Naive B cell (primary cell): ENCODE measurements around the gene TCERG1L. TPM values are rescaled to one million over a fixed set of nuclear protein-coding genes. Genes with fewer than 3 reads are reported as not detected.
A peak's percentile ranks its signal among the peaks of the same experiment; 100 is the strongest.
"Not testable (repeated sequence)": the region's sequence is repeated elsewhere in the genome, so short reads cannot be mapped to it uniquely, and the experiment has no call there.

Source experiments
- ATAC-seq, 2 donors: fragments of 150-1000 bp; cut with Tn5 transposase; 2 replicates each; pipeline ENCODE4 v1.10.0; 2021; ENCODE audit warnings: low read depth in 2 of 2, mild to moderate bottlenecking in 2 of 2, moderate library complexity in 2 of 2
- DNase-seq: peaks from one replicate; pipeline ENCODE4 v3.0.0; 2022
- H3K27ac Mint-ChIP-seq, 6 donors: one replicate each; pipeline ENCODE4 v1.8.0; 2020 to 2022; ENCODE audit warnings: mild to moderate bottlenecking in 6 of 6, mixed read lengths in 6 of 6, moderate library complexity in 5 of 6, inconsistent platforms in 2 of 6
- H3K27me3 Mint-ChIP-seq, 3 donors: one replicate each; pipeline ENCODE4 v1.8.0; 2021 to 2022; ENCODE audit warnings: mixed read lengths in 3 of 3, mild to moderate bottlenecking in 1 of 3
- H3K36me3 Mint-ChIP-seq, 2 donors: one replicate each; pipeline ENCODE4 v1.8.0; 2020 to 2022; ENCODE audit warnings: mixed read lengths in 2 of 2, inconsistent platforms in 1 of 2, mild to moderate bottlenecking in 1 of 2
- H3K4me1 Mint-ChIP-seq, 3 donors: one replicate each; pipeline ENCODE4 v1.8.0; 2020 to 2022; ENCODE audit warnings: mixed read lengths in 3 of 3, inconsistent platforms in 1 of 3, mild to moderate bottlenecking in 1 of 3, moderate library complexity in 1 of 3
- H3K4me3 Mint-ChIP-seq, 8 donors: one replicate each; pipeline ENCODE4 v1.8.0; 2020 to 2022; ENCODE audit warnings: mild to moderate bottlenecking in 8 of 8, mixed read lengths in 8 of 8, moderate library complexity in 8 of 8, inconsistent platforms in 2 of 8
- H3K9me3 Mint-ChIP-seq, 7 donors: one replicate each; pipeline ENCODE4 v1.8.0; 2020 to 2022; ENCODE audit warnings: mixed read lengths in 7 of 7, mild to moderate bottlenecking in 5 of 7, inconsistent platforms in 2 of 7, moderate library complexity in 1 of 7
- polyA plus RNA-seq, 6 donors: library from polyadenylated mRNA; unstranded; fragments of 300-500 nt; fragmentation: Illumina TruSeq; gene quantifications; one replicate each; pipeline ENCODE4 v1.2.3, GENCODE V29; 2021; ENCODE audit warnings: low read depth in 6 of 6

TCERG1L gene
- polyA plus RNA-seq, 6 donors from 2014 or later: not detected

DNA sequence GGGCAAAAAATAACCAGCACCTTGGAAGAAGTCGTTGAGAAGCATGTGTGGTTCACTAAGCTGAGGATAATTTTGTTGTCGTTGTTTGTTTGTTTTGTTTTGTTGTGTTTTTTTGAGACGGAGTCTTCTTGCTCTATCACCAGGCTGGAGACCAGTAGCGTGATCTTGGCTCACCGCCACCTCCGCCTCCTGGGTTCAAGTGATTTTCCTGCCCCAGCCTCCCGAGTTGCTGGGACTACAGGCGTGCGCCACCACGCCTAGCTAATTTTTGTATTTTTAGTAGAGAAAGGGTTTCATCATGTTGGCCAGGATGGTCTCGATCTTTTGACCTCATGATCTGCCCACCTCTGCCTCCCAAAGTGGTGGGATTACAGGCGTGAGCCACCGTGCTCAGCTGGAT lies 76.9 kb downstream of the TCERG1L start:
- not testable (repeated sequence) for DNase-seq, H3K36me3 Mint-ChIP-seq, H3K9me3 Mint-ChIP-seq, H3K27ac Mint-ChIP-seq, ATAC-seq, H3K4me3 Mint-ChIP-seq, H3K4me1 Mint-ChIP-seq, H3K27me3 Mint-ChIP-seq

DNA sequence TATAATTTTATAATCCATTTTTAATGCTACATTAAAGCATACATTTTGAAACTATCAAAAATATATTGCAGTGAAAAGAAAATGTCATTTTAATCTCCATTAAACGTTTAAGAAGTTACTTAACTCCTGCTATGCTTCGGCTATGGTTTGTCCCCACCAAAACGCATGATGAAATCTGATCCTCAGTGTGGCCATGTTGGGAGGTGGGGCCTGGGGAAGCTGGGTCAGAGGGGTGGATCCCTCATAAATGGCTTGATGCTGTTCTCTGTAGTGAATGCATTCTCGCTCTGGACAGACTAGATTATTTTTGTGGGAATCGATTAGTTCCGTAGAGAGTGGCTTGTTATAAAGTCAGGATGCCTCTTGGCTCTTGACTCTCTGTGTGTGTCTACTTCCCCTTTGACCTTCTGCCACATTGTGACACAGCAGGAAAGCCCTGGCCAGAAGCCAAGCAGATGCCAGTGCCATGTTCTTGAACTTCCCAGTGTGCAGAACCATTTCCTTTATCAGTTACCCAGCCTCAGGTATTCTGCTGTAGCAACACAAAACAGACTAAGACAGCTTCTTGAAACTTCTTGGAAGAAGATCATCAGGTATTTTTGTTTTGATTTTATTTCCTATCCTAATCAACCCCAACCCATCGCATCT lies 77.8 kb downstream of the TCERG1L start:
- Mint-ChIP-seq H3K36me3 (no peaks in the 10 kb centered on the region), H3K4me3 (no peak overlapping the region), H3K4me1 (no peaks in the 10 kb centered on the region), H3K9me3 (peaks cover 0 to 4% (median 2%) of the 10 kb centered on the region in 7 donors), H3K27ac (no peak overlapping the region), H3K27me3 (peaks cover 0 to 3% (median 0%) of the 10 kb centered on the region in 3 donors)
- ATAC-seq: no peak
- no peak for DNase-seq

DNA sequence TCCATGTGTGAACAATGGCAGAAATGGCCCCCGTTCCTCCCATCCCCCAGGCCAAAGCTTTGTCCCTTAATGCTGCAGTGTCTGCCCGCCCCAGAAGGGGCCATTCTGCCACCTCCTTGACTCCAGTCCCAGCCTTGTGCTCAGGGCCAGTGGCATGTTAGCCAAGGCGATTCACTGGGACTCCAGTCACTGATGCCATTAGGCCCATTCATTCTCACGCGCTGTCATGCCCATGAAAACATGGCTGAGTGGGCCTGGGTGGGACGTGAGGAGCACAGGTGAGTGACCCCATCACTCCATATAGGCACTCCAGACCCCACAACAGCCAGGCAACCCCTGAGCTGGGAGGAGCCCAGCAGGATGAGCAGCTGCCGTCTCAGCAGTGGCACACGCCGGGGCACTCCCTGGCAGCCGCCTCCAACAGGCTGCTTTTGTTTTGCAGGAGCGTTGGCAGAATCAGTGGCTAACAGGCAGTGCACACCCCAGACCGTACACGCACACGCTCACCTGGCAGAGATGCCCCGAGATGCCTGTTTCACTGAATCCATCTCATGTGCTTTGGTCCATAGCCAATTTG lies 79.5 kb downstream of the TCERG1L start:
- H3K4me3 Mint-ChIP-seq: no peak overlapping the region
- H3K27me3 Mint-ChIP-seq: no peaks in the 10 kb centered on the region
- no peak overlapping the region for H3K27ac Mint-ChIP-seq
- ATAC-seq: no peak
- no peaks in the 10 kb centered on the region for H3K36me3 Mint-ChIP-seq
- H3K4me1 Mint-ChIP-seq: no peaks in the 10 kb centered on the region
- peaks cover 0 to 4% (median 2%) of the 10 kb centered on the region in 7 donors for H3K9me3 Mint-ChIP-seq
- no peak for DNase-seq

DNA sequence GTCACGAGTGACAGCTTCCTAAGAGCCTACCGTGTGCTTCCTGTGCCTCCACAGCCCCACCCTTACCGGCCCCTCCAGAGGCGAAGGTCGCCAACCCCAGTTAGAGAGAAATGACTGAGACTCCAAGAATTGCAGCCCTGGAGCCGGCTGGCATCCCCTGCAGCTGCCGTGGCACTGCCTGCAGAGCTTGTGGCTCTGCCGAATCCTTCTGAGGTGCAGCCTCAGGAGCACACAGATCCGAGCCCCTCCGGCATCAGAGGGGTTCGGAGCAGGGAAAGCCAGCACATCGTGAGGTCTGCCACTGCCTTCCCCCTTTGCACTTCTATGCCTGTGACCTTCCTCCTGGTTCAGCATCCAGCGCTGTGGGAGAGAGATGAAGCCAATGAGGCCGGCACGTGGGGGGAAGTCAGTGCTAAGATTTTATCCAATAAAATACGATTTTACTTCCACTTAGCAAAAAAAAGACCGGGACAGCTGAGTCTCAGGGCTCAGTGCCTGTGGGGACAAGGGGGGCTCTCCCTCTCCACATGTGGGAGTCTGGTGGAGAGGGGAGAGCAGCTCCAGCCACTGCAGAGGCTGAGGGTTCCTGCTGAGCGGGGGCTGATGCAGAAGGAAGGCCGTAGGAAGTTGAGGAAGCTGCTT lies 80.1 kb downstream of the TCERG1L start:
- H3K27ac Mint-ChIP-seq: peak overlapping the region in 2 of 6 donors; percentile 41 to 47
- peaks cover 0 to 4% (median 2%) of the 10 kb centered on the region in 7 donors for H3K9me3 Mint-ChIP-seq
- no peak overlapping the region for H3K4me3 Mint-ChIP-seq
- no peaks in the 10 kb centered on the region for H3K27me3 Mint-ChIP-seq
- ATAC-seq (no peak), DNase-seq (no peak)
- H3K36me3 Mint-ChIP-seq: no peaks in the 10 kb centered on the region
- no peaks in the 10 kb centered on the region for H3K4me1 Mint-ChIP-seq

- Mint-ChIP-seq H3K4me3 (no peak overlapping the region), H3K4me1 (no peaks in the 10 kb centered on the region), H3K27ac (peak overlapping the region in 1 of 6 donors; percentile 47), H3K27me3 (no peaks in the 10 kb centered on the region), H3K36me3 (no peaks in the 10 kb centered on the region), H3K9me3 (peaks cover 0 to 4% (median 2%) of the 10 kb centered on the region in 7 donors)
- DNase-seq (no peak), ATAC-seq (no peak)
Measured at GRCh38 chr10:131230641-131231322, 80.7 kb downstream of the TCERG1L start.

GRCh38 chr10:131230166-131230565 lies 81.4 kb downstream of the TCERG1L start:
- H3K4me3 Mint-ChIP-seq: no peak overlapping the region
- no peaks in the 10 kb centered on the region for H3K4me1 Mint-ChIP-seq
- no peaks in the 10 kb centered on the region for H3K36me3 Mint-ChIP-seq
- H3K9me3 Mint-ChIP-seq: peaks cover 0 to 4% (median 2%) of the 10 kb centered on the region in 7 donors
- no peaks in the 10 kb centered on the region for H3K27me3 Mint-ChIP-seq
- H3K27ac Mint-ChIP-seq: no peak overlapping the region
- ATAC-seq (no peak), DNase-seq (no peak)

DNA sequence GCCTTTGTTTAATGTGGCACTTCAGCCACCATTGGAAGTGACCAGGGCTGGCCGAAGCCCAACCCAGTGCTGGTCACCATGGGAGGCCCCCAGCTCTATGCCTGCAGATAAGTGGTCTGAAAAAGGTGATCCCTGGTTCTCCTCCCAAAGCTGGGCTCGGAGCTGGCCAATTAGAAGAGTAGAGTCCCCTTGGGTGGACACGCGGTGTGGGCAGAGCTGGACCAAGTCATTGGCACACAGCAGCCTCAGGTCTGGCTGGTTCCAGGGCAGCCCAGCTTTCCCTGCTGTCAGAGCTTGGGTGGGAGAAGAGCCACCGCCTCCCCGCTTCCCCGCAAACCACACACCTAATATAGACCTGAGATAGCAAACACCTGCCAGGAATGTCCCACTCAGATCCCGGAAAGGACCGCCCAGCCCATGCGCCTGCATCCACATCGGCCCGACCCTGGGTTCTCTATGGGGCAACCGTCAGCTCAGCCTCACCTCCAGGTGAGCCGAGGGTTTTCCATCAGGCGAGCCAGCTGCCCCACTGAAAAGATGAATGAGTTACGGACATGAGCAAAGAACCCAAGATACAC lies 84.3 kb downstream of the TCERG1L start:
- no peak for ATAC-seq
- Mint-ChIP-seq H3K4me1 (no peaks in the 10 kb centered on the region), H3K27me3 (peaks cover 0 to 6% (median 0%) of the 10 kb centered on the region in 3 donors), H3K4me3 (no peak overlapping the region), H3K27ac (no peak overlapping the region), H3K9me3 (peaks cover 0 to 4% (median 0%) of the 10 kb centered on the region in 7 donors), H3K36me3 (no peaks in the 10 kb centered on the region)
- no peak for DNase-seq

DNA sequence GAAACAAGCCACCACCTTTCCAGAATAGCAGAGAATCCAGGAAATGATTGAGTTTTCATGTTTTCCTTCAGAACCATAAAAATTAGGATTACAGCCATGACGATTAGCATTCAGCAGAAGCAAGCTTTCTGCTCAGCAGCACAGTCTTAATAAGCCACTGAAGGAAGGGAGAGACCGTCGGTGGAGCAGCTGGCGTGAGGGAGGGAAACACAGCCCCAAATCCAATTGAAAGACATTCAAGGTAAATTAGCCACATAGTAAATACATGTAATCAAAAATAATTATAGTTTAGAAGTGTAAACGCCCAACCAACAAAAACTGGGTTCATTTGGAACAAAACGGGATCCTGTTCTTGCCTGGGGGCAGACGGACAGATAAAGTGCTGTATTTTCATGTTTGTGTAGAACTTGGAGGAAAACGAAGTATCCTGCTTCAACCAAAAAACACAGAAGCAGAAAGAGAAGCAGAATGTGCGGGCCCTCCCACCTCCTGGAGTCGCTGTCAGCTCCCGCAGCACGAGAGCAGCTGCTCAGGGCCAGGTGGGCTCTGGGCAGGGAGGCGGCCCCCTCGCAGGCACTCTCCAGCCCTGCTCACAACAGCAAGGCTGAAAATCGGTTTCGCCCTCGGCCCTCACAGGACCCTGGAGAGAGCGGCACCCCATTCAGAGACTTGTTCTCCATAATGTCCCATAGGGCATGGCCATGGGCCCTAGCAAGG lies 84.9 kb downstream of the TCERG1L start:
- no peaks in the 10 kb centered on the region for H3K36me3 Mint-ChIP-seq
- no peak overlapping the region for H3K27ac Mint-ChIP-seq
- no peak for DNase-seq
- no peaks in the 10 kb centered on the region for H3K4me1 Mint-ChIP-seq
- no peak overlapping the region for H3K4me3 Mint-ChIP-seq
- peaks cover 0 to 6% (median 0%) of the 10 kb centered on the region in 3 donors for H3K27me3 Mint-ChIP-seq
- no peak for ATAC-seq
- peaks cover 0 to 4% (median 0%) of the 10 kb centered on the region in 7 donors for H3K9me3 Mint-ChIP-seq

GRCh38 chr10:131224106-131224505 lies 87.4 kb downstream of the TCERG1L start:
- Mint-ChIP-seq H3K4me3 (no peak overlapping the region), H3K4me1 (no peaks in the 10 kb centered on the region), H3K36me3 (no peaks in the 10 kb centered on the region), H3K9me3 (peaks cover 0 to 3% (median 0%) of the 10 kb centered on the region in 7 donors), H3K27me3 (peaks cover 0 to 6% (median 0%) of the 10 kb centered on the region in 3 donors), H3K27ac (peak overlapping the region in 1 of 6 donors; percentile 16)
- ATAC-seq (no peak), DNase-seq (no peak)

- Mint-ChIP-seq H3K4me1 (no peaks in the 10 kb centered on the region), H3K4me3 (no peak overlapping the region), H3K27me3 (peaks cover 0 to 6% (median 0%) of the 10 kb centered on the region in 3 donors), H3K36me3 (no peaks in the 10 kb centered on the region), H3K27ac (peak overlapping the region in 1 of 6 donors; percentile 40), H3K9me3 (peaks cover 0 to 3% (median 0%) of the 10 kb centered on the region in 7 donors)
- DNase-seq (no peak), ATAC-seq (no peak)
Measured at GRCh38 chr10:131223422-131223821, 88.1 kb downstream of the TCERG1L start.

- Mint-ChIP-seq H3K9me3 (peaks cover 0 to 3% (median 0%) of the 10 kb centered on the region in 7 donors), H3K36me3 (no peaks in the 10 kb centered on the region), H3K4me1 (no peaks in the 10 kb centered on the region), H3K27ac (peak overlapping the region in 1 of 6 donors; percentile 40), H3K27me3 (peaks cover 0 to 6% (median 0%) of the 10 kb centered on the region in 3 donors), H3K4me3 (no peak overlapping the region)
- ATAC-seq: no peak
- no peak for DNase-seq
Measured at GRCh38 chr10:131222986-131223385, 88.5 kb downstream of the TCERG1L start.

DNA sequence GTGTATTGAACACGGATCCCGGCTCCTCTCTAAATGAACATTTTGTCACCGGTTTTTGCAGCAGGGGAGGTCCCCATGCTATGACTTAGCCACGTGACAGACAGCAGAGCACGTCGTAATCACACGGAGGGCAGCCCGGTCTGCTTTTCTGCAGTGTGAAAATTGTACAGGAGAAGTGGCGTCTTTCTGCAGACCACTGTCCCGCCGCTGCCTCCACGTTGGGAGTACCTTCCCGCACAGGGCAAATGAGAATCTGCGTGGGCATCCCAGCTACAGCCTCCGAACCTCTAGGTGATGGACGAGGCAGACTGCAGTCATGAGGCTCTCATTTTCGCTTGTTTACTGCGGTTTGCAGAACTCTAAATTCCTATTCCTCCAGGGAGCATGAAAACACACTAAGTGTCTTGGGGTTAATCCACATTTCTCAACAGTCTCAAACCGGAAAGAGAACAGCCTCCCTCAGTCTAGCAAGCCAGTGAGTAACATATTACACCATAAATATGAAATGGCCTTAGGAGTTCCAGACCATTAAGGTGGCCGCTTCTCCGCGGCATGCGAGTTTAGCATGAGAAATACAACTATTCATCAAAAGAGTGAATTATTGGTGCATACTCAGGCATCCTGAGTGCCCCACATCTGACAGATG lies 89.8 kb downstream of the TCERG1L start:
- no peak for ATAC-seq
- H3K27ac Mint-ChIP-seq: peak overlapping the region in 1 of 6 donors; percentile 29
- H3K4me3 Mint-ChIP-seq: no peak overlapping the region
- peaks cover 0 to 3% (median 0%) of the 10 kb centered on the region in 7 donors for H3K9me3 Mint-ChIP-seq
- DNase-seq: no peak
- H3K36me3 Mint-ChIP-seq: no peaks in the 10 kb centered on the region
- H3K4me1 Mint-ChIP-seq: no peaks in the 10 kb centered on the region
- H3K27me3 Mint-ChIP-seq: peaks cover 0 to 6% (median 0%) of the 10 kb centered on the region in 3 donors
